Measurements from ENCODE around the gene RPL13A. TPM values are rescaled to one million over a fixed set of nuclear protein-coding genes. Genes with fewer than 3 reads are reported as not detected.

The RPL13A gene
- total RNA-seq, 1 experiment from 2014 or later: 1,196 TPM

DNA sequence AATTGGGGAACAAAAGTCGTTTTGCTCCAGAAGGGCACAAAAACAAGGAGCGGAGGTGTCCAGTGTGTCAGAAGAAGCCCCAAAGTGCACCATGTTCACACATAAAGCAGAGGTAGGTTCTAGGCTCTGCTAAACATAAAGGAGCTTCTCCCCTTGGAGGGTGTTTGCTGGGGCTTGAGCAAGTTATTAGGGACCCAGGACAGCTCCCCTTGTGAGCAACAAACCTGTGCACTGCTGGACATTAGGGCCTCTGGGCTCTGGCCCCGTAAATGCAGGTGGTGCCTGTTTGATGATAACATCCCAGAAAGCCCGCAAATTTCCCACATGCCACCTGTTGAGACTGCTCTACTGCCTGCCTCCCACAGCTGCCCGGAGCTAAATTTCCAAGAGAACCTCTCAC, 51.2 kb downstream of the RPL13A start:
- intact Hi-C loops (cut with micrococcal nuclease; ENCODE audit: unreplicated experiment): no loop called here
- no peaks in the 10 kb centered on the region for H3K27me3 ChIP-seq (ENCODE audit: control insufficient read depth, insufficient read depth, low read length)
- DNase-seq (ENCODE audit: low read depth, low spot score) (no peak), ATAC-seq (no peak)
- CTCF ChIA-PET: no interaction called here
- TF ChIP-seq POLR2AphosphoS5 (IDR thresholded peaks at IDR 0.05; ENCODE audit: low read depth, low read length): no peak
- TF ChIP-seq, protein P1, sequence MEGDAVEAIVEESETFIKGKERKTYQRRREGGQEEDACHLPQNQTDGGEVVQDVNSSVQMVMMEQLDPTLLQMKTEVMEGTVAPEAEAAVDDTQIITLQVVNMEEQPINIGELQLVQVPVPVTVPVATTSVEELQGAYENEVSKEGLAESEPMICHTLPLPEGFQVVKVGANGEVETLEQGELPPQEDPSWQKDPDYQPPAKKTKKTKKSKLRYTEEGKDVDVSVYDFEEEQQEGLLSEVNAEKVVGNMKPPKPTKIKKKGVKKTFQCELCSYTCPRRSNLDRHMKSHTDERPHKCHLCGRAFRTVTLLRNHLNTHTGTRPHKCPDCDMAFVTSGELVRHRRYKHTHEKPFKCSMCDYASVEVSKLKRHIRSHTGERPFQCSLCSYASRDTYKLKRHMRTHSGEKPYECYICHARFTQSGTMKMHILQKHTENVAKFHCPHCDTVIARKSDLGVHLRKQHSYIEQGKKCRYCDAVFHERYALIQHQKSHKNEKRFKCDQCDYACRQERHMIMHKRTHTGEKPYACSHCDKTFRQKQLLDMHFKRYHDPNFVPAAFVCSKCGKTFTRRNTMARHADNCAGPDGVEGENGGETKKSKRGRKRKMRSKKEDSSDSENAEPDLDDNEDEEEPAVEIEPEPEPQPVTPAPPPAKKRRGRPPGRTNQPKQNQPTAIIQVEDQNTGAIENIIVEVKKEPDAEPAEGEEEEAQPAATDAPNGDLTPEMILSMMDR (IDR thresholded peaks at IDR 0.05): no peak
- TF ChIP-seq SIN3A (IDR thresholded peaks at IDR 0.05; ENCODE audit: borderline replicate concordance, insufficient read depth, low read depth, low read length): no peak
- TF ChIP-seq, protein P2, sequence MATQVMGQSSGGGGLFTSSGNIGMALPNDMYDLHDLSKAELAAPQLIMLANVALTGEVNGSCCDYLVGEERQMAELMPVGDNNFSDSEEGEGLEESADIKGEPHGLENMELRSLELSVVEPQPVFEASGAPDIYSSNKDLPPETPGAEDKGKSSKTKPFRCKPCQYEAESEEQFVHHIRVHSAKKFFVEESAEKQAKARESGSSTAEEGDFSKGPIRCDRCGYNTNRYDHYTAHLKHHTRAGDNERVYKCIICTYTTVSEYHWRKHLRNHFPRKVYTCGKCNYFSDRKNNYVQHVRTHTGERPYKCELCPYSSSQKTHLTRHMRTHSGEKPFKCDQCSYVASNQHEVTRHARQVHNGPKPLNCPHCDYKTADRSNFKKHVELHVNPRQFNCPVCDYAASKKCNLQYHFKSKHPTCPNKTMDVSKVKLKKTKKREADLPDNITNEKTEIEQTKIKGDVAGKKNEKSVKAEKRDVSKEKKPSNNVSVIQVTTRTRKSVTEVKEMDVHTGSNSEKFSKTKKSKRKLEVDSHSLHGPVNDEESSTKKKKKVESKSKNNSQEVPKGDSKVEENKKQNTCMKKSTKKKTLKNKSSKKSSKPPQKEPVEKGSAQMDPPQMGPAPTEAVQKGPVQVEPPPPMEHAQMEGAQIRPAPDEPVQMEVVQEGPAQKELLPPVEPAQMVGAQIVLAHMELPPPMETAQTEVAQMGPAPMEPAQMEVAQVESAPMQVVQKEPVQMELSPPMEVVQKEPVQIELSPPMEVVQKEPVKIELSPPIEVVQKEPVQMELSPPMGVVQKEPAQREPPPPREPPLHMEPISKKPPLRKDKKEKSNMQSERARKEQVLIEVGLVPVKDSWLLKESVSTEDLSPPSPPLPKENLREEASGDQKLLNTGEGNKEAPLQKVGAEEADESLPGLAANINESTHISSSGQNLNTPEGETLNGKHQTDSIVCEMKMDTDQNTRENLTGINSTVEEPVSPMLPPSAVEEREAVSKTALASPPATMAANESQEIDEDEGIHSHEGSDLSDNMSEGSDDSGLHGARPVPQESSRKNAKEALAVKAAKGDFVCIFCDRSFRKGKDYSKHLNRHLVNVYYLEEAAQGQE (IDR thresholded peaks at IDR 0.05; ENCODE audit: insufficient read depth in 1 of 2, low read depth in 2 of 2, low read length in 1 of 2): no peak
- TF ChIP-seq TCF7L2 (IDR thresholded peaks at IDR 0.05; ENCODE audit: low read depth, low read length): no peak
- no peaks in the 10 kb centered on the region for H3K36me3 ChIP-seq (ENCODE audit: control insufficient read depth, insufficient read depth, low read length)
- no peak overlapping the region for H3K4me3 ChIP-seq (ENCODE audit: low read depth in 2 of 2, low read length in 2 of 2)
- H3K27ac ChIP-seq (ENCODE audit: low read length): no peak overlapping the region
- POLR2A ChIA-PET: no interaction called here
- in situ Hi-C loops (cut with HindIII; ENCODE audit: low pct_unique_long_range_greater_than_20kb, low sequenced_read_pairs): no loop called here
- no peaks in the 10 kb centered on the region for H3K9me3 ChIP-seq (ENCODE audit: control insufficient read depth, insufficient read depth, low read depth, low read length)
- BruUV-seq (replicated peaks): no TSS peak
- no peaks in the 10 kb centered on the region for H3K4me1 ChIP-seq (ENCODE audit: control insufficient read depth, insufficient read depth, low read length)

DNA sequence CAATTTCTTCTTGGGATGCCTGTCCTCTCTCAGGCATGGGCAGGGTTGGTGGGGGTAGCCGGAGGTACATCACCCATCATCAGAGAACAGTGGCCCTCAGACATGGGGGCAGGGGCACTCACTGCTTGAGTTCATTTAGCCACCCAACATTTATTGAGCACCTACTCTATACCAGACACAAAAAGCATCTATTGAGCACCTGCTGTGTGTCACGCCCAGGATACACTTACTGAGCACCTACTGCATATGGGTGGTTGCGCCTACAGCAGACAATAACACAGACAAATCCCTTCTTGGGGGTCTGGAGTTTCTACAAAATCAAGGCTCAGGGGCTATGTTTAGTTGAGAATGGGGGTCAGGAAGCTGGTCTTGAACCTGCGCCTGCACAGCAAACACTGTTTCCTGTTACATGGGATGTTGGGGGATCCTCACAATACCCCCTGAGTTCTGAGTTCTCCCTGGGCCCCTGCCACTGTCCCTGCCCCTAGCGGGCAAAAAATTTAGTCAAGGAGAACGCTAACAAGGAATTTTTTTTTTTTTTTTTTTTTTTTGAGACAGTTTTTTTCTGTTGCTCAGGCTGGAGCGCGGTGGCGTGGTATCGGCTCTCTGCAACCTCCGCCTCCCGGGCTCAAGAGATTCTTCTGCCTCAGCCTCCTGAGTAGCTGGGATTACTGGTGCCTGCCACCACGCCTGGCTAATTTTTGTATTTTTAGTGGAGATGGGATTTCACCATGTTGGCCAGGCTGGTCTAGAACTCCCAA, 52.0 kb downstream of the RPL13A start:
- in situ Hi-C loops (cut with HindIII; ENCODE audit: low pct_unique_long_range_greater_than_20kb, low sequenced_read_pairs): no loop called here
- CTCF ChIA-PET: no interaction called here

More for the DNA sequence above, 52.0 kb downstream of the RPL13A start:
- Histone ChIP-seq H3K4me3 (ENCODE audit: low read depth in 2 of 2, low read length in 2 of 2) (no peak overlapping the region), H3K4me1 (ENCODE audit: control insufficient read depth, insufficient read depth, low read length) (no peaks in the 10 kb centered on the region), H3K36me3 (ENCODE audit: control insufficient read depth, insufficient read depth, low read length) (no peaks in the 10 kb centered on the region), H3K27ac (ENCODE audit: low read length) (no peak overlapping the region), H3K9me3 (ENCODE audit: control insufficient read depth, insufficient read depth, low read depth, low read length) (no peaks in the 10 kb centered on the region), H3K27me3 (ENCODE audit: control insufficient read depth, insufficient read depth, low read length) (no peaks in the 10 kb centered on the region)
- DNase-seq (ENCODE audit: low read depth, low spot score): no peak
- no TSS peak for BruUV-seq (replicated peaks)
- TF ChIP-seq POLR2AphosphoS5 (IDR thresholded peaks at IDR 0.05; ENCODE audit: low read depth, low read length) (no peak), SIN3A (IDR thresholded peaks at IDR 0.05; ENCODE audit: borderline replicate concordance, insufficient read depth, low read depth, low read length) (no peak), TCF7L2 (IDR thresholded peaks at IDR 0.05; ENCODE audit: low read depth, low read length) (no peak)
- TF ChIP-seq, protein P1 (IDR thresholded peaks at IDR 0.05): no peak
- TF ChIP-seq, protein P2 (IDR thresholded peaks at IDR 0.05; ENCODE audit: insufficient read depth in 1 of 2, low read depth in 2 of 2, low read length in 1 of 2): no peak
- POLR2A ChIA-PET: no interaction called here
- no peak for ATAC-seq
- intact Hi-C loops (cut with micrococcal nuclease; ENCODE audit: unreplicated experiment): no loop called here
